Choroid plexus epithelial cell (primary cell): Measurements from ENCODE around the gene PITPNM1.

Experiments
- DNase-seq: peaks from one replicate; pipeline ENCODE4 v3.0.0-alpha.2; 2010; ENCODE audit warnings: low read depth
- H3K4me3 ChIP-seq: 2 replicates; pipeline ENCODE4 v1.5.1; 2011; ENCODE audit warnings: low read depth, mild to moderate bottlenecking, control low read depth, low read length, moderate library complexity
- CTCF ChIP-seq: conservative IDR thresholded peaks from 2 replicates; pipeline ENCODE4 v1.5.1; 2011; ENCODE audit warnings: low read depth, mild to moderate bottlenecking, control low read depth, inconsistent platforms, low read length, moderate library complexity

PITPNM1 gene

GRCh38 chr11:67457453-67457852, 47.7 kb downstream of the PITPNM1 start:
- DNase-seq: no peak
- no peak overlapping the region for H3K4me3 ChIP-seq
- TF ChIP-seq CTCF: no peak

DNA sequence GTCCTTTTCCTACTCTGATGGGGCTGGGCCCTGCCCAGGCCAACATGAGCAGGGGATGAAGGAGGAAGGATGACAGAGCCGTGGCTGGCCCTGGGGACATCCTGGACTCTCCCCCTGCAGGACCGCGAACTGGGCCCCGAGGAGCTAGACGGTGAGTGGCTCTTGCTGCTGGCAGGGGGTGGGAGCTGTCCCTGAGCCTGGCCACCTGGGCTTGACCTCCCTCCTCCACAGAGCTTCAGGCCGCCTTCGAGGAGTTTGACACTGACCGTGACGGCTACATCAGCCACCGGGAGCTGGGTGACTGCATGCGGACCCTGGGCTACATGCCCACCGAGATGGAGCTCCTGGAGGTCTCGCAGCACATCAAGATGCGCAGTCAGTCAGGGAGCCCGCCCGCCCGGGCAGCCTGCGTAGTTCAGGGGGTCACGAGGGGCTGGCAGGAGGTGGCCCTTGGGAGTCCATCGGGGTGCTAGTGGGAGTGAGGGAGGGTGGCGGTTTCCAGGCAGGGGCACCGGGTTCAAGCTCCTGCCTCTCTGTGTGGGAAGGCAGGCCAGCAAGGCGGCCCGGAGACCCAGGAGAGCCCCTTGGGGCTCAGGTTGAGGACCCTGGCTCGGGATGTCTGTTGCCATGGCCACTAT, 49.0 kb downstream of the PITPNM1 start:
- DNase-seq: no peak
- no peak for TF ChIP-seq CTCF

DNA sequence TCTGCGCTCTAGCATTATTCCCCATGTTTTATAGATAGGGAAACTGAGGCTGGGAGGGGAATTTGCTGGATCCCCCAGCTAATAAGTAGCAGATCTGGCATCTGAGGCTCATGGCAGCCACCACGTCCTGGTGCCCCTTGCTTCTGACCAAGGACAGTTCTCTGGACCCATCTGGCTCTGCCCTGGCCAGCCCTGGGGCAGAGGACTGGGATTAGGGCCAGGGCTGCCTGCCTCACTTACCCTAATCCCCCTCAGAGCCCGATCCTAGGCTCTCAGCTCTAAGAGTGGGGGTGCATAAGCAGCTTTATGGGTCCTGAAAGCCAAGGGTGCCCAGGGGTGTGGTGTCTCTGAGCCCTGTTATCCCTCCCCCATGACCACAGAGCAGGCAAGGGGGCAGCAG, 50.1 kb downstream of the PITPNM1 start, which contains the start of gene CABP4:
Gene CABP4 (plus strand): TSS at position 301 of the 400 bp plus-strand sequence. CDS start 70 bp downstream, at position 371.
- no peak within 1 kb of the TSS for H3K4me3 ChIP-seq
- no peak for DNase-seq
- TF ChIP-seq CTCF: no peak

More for the DNA sequence above, 49.0 kb downstream of the PITPNM1 start:
- H3K4me3 ChIP-seq: no peak overlapping the region

DNA sequence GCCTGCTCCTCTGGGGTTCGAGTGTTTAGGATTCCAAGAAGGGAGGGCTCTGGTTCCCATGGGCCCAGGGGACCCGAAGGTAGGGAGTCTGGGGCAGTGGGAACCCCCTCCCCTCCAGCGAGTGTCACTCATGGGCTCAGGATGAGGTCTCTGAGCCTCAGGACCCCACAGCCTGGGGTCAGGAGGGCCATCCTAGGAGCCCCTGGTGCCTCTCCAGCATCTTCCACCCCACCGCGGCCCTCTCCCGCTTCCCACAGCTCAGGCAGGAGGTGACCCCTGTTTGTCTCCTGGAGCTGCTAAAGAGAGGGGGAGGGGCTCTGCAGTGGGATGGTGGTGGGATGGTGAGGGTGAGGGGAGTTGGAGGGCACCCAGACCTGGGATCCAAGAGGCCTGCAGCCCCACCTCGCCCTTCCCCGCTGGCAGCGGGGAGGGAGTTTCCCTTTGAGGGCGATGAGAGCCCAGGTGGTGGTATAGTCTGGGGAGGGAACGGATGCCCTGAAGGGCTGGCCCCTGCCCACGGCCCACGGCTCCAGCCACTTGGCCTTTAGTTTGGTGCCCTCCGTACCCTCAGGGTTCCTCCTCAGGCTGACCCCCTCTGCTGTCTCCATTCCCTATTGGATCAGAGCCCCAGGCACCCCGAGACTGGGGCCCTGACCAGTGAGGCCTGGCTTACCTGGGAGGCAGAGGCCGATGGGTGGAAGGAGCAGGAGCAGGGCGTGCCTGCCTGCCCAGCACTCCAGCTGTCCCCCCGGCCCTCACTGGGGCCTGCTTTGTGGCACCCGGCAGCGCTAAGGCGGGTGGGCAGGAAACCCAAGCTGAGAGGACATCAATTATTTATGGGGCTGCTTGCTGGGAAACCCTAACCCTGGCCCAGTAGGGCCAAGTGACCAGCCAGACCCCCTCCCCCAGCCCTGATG, 51.1 kb downstream of the PITPNM1 start:
- no peak overlapping the region for H3K4me3 ChIP-seq
- TF ChIP-seq CTCF: no peak
- DNase-seq: no peak

DNA sequence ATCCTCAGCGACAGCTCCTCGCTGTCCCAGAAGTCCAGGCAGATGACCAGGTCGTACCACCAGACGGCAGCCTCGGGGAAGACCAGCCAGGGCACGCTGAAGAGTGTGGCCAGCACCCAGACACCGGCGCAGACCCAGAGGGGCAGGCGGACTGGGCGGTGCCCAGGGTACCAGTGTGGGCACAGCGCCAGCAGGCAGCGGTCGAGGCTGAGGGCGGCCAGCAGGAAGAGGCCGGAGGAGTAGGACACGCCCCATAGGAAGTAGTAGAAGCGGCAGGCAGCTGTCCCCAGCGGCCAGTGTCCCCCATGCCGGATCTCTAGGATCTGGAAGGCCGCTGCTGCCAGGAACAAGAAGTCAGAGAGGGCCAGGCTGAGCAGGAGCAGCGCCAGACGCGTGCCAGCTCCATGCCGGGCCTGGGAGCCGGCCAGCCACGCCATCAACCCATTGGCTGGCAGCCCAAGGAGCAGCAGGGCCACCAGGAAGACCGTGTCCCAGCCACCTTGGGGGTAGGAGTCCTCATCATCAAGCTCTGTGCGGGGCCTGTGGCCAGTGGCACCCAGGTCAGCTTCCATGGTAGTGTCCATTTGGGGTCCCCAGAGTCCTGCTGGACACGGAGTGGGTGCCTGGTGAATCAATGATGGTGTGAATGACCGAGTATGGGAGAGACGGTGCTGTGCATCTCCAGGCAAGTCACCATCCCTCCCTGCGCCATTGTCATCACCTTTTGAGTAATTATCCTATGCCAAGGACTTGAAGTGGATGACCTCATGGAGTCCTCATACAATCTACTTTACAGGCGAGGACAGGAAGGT, 52.8 kb downstream of the PITPNM1 start, which contains the start of gene GPR152:
Gene GPR152 (minus strand): TSS at position 589 of the 812 bp plus-strand sequence. CDS start 5 bp downstream, at position 584.
- no peak within 1 kb of the TSS for H3K4me3 ChIP-seq
- no peak for DNase-seq
- no peak for TF ChIP-seq CTCF

DNA sequence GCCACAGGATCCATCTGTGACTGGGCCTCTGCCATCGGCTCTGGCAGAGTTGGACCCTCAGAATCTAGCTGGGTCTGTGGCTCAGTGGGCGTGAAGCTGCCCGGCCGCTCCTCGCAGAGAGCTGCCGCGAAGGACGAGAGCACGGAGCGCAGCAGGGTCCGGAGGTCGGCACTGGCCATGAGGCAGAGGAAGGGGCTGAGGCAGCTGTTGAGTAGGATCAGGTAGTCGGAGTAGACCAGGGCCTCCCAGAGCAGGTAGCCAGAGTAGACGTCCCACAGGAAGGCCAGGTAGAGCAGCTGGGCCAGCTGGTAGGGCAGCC, 53.5 kb downstream of the PITPNM1 start:
- TF ChIP-seq CTCF: no peak
- DNase-seq: no peak

More for the DNA sequence above, 53.5 kb downstream of the PITPNM1 start:
- no peak overlapping the region for H3K4me3 ChIP-seq
